Measurements from ENCODE around the gene PLD6. TPM values are rescaled to one million over a fixed set of nuclear protein-coding genes. Genes with fewer than 3 reads are reported as not detected.

Gene PLD6
- total and polyA plus RNA-seq, 10 of the 15 experiments (the other 5 are each of a cell fraction or from before 2014, with no cell fraction given): 4.7 to 21.4 (median 12.0) TPM

GRCh38 chr17:17252149-17252661, 46.1 kb upstream of the PLD6 start (continued):
- TF ChIP-seq CTCF (IDR thresholded peaks at IDR 0.05 in 2 of 3, conservative IDR thresholded peaks at IDR 0.05 in 1 of 3; ENCODE audit: control insufficient read depth in 2 of 3, extremely low read depth in 1 of 3, insufficient read depth in 1 of 3, low read depth in 3 of 3, low read length in 3 of 3) (no peak), REST (IDR thresholded peaks at IDR 0.05; ENCODE audit: low read depth, low read length) (no peak), MEF2A (IDR thresholded peaks at IDR 0.05; ENCODE audit: insufficient read depth, low read depth, low read length) (no peak), CUX1 (IDR thresholded peaks at IDR 0.05; ENCODE audit: insufficient replicate concordance, low read depth, low read length) (no peak), NFIC (IDR thresholded peaks at IDR 0.05; ENCODE audit: low read depth, low read length) (no peak)

All from GM12878 (cell line).